ENCODE results near the gene GPR12.
"Not testable (repeated sequence)": the region's sequence is repeated elsewhere in the genome, so short reads cannot be mapped to it uniquely, and the experiment has no call there.

Gene GPR12

GRCh38 chr13:26759249-26759906 is 1.2 kb downstream of the GPR12 start:
- Mint-ChIP-seq H3K27ac (no peak overlapping the region), H3K36me3 (no peaks in the 10 kb centered on the region), H3K9me3 (no peaks in the 10 kb centered on the region), H3K4me3 (peak overlapping the region; percentile 54), H3K4me1 (peaks cover 15% of the 10 kb centered on the region)
- ATAC-seq = no peak
- no peak for DNase-seq (ENCODE audit: low spot score in 2 of 2)

DNA sequence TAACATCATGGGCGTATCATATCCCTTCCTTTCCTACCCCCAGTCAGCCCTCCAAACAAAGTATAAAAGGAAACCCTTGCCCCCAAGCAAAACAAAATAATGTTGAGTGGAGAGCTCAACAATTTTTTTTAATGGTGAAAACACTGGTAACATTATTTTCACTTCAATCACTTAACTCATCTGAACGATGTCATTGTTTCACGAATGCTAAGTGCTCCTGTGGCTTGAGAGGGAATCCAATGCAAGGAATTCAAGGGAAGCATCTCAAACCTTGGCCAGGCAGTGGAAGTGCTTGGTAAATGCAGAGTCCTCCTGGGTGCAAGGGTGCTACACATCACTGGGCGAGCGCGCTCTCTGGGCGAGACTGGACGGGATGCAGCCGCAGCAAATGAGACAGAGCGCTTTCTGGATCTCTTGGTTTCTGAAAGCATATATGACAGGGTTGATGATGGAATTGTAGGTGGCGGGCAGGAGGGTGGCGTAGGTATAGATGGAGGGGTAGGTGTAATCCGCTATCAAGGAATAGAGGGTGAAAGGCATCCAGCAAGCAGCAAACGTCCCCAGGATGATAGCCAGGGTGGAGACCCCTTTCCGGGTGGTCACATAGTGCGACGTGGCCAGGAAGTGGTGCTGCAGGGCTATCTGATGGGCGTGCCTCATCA is 2.0 kb downstream of the GPR12 start:
- H3K27ac Mint-ChIP-seq = no peak overlapping the region
- H3K4me1 Mint-ChIP-seq = peaks cover 15% of the 10 kb centered on the region
- H3K9me3 Mint-ChIP-seq = no peaks in the 10 kb centered on the region
- H3K4me3 Mint-ChIP-seq = peak overlapping the region; percentile 54
- no peaks in the 10 kb centered on the region for H3K36me3 Mint-ChIP-seq
- ATAC-seq = peak; percentile 8
- no peak for DNase-seq (ENCODE audit: low spot score in 2 of 2)

DNA sequence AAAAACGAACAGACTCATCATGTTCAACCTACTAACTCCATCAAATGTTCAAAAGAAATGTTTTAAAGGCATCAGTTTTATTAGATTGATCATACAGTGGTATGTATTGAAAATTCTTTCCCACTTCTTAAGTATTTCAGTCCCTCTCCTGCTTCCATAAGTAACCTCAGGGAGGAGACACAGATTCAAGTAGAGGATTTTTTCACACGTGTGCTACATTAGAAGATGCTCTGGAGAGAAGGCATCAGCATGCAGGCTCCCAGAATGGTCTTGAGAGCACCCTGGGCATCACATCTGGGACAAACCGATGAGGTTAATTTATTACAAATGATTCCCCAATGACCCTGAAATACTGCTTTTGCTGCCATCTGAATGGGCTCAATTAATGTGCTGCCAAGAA is 3.6 kb downstream of the GPR12 start:
- Mint-ChIP-seq H3K27ac (no peak overlapping the region), H3K36me3 (no peaks in the 10 kb centered on the region)

GRCh38 chr13:26752671-26753070 is 7.9 kb downstream of the GPR12 start:
- Mint-ChIP-seq H3K4me3 (no peak overlapping the region), H3K4me1 (no peaks in the 10 kb centered on the region), H3K9me3 (no peaks in the 10 kb centered on the region), H3K27ac (no peak overlapping the region), H3K36me3 (no peaks in the 10 kb centered on the region)
- DNase-seq (ENCODE audit: low spot score in 2 of 2) (no peak), ATAC-seq (no peak)

More for the DNA sequence above, 3.6 kb downstream of the GPR12 start:
- DNase-seq (ENCODE audit: low spot score in 2 of 2) (no peak), ATAC-seq (no peak)
- Mint-ChIP-seq H3K9me3 (no peaks in the 10 kb centered on the region), H3K4me1 (peaks cover 15% of the 10 kb centered on the region), H3K4me3 (no peak overlapping the region)

- H3K27ac Mint-ChIP-seq = no peak overlapping the region
- no peaks in the 10 kb centered on the region for H3K36me3 Mint-ChIP-seq
- no peaks in the 10 kb centered on the region for H3K4me1 Mint-ChIP-seq
- H3K9me3 Mint-ChIP-seq = no peaks in the 10 kb centered on the region
- ATAC-seq (no peak), DNase-seq (ENCODE audit: low spot score in 2 of 2) (no peak)
- no peak overlapping the region for H3K4me3 Mint-ChIP-seq
Observed at GRCh38 chr13:26749905-26750304, 10.7 kb downstream of the GPR12 start.

GRCh38 chr13:26749285-26749684 is 11.3 kb downstream of the GPR12 start:
- Mint-ChIP-seq H3K9me3 (no peaks in the 10 kb centered on the region), H3K4me3 (no peak overlapping the region), H3K27ac (no peak overlapping the region), H3K4me1 (no peaks in the 10 kb centered on the region), H3K36me3 (no peaks in the 10 kb centered on the region)
- DNase-seq (ENCODE audit: low spot score in 2 of 2) = no peak
- ATAC-seq = no peak

DNA sequence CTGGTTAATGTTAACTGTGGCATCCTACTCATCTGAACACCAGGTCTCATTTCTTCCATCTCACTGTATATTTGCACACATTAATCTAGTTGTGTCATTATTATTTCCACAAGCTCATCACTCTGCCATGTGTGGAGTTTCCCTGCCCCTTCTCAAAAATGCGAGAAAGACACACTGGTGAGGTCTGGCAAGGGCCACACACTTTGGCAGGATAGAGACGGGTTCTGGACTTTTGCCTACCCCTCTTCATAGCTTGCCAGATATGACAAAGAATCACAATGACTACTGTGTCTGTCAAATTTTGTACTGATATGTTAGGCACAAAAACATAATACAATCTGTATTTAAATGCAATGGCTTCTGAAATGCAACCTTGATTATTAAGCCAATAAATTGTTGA is 12.9 kb downstream of the GPR12 start:
- Mint-ChIP-seq H3K27ac (no peak overlapping the region), H3K36me3 (no peaks in the 10 kb centered on the region), H3K4me3 (no peak overlapping the region), H3K9me3 (no peaks in the 10 kb centered on the region), H3K4me1 (no peaks in the 10 kb centered on the region)
- no peak for ATAC-seq
- DNase-seq (ENCODE audit: low spot score in 2 of 2) = no peak

DNA sequence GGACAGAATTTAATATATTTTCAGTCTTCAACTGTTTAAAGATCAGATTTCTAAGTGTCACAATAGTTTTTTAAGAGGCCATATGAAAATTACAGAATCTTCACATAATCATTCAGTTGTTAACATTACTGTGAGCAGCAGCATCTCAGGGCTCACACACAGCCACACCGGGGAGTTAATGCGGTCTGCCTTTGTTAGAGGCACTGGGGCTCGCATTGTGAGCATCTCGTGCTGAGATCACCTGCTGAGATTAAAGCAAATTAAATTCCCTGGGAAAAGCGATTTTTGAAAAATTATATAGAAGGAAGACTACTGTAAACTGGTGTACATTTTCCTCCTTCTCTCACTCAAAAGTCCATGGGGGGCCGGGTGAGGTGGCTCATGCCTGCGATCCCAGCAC is 16.6 kb downstream of the GPR12 start:
- DNase-seq (ENCODE audit: low spot score in 2 of 2) (no peak), ATAC-seq (no peak)
- Mint-ChIP-seq H3K36me3 (no peaks in the 10 kb centered on the region), H3K27ac (no peak overlapping the region), H3K4me3 (no peak overlapping the region), H3K4me1 (no peaks in the 10 kb centered on the region), H3K9me3 (no peaks in the 10 kb centered on the region)

GRCh38 chr13:26742691-26743358 is 17.8 kb downstream of the GPR12 start:
- H3K9me3 Mint-ChIP-seq = peaks cover 2% of the 10 kb centered on the region
- no peaks in the 10 kb centered on the region for H3K36me3 Mint-ChIP-seq
- no peak for ATAC-seq
- no peaks in the 10 kb centered on the region for H3K4me1 Mint-ChIP-seq
- no peak overlapping the region for H3K4me3 Mint-ChIP-seq
- H3K27ac Mint-ChIP-seq = no peak overlapping the region
- no peak for DNase-seq (ENCODE audit: low spot score in 2 of 2)

- Mint-ChIP-seq H3K4me1 (no peaks in the 10 kb centered on the region), H3K27ac (no peak overlapping the region), H3K36me3 (no peaks in the 10 kb centered on the region), H3K9me3 (peaks cover 6% of the 10 kb centered on the region), H3K4me3 (no peak overlapping the region)
- no peak for DNase-seq (ENCODE audit: low spot score in 2 of 2)
- no peak for ATAC-seq
Observed at GRCh38 chr13:26735677-26736076, 24.9 kb downstream of the GPR12 start.

GRCh38 chr13:26727633-26728032 is 33.0 kb downstream of the GPR12 start:
- no peaks in the 10 kb centered on the region for H3K9me3 Mint-ChIP-seq
- ATAC-seq (no peak), DNase-seq (ENCODE audit: low spot score in 2 of 2) (no peak)
- no peak overlapping the region for H3K4me3 Mint-ChIP-seq
- no peaks in the 10 kb centered on the region for H3K4me1 Mint-ChIP-seq
- H3K27ac Mint-ChIP-seq = no peak overlapping the region
- no peaks in the 10 kb centered on the region for H3K36me3 Mint-ChIP-seq

DNA sequence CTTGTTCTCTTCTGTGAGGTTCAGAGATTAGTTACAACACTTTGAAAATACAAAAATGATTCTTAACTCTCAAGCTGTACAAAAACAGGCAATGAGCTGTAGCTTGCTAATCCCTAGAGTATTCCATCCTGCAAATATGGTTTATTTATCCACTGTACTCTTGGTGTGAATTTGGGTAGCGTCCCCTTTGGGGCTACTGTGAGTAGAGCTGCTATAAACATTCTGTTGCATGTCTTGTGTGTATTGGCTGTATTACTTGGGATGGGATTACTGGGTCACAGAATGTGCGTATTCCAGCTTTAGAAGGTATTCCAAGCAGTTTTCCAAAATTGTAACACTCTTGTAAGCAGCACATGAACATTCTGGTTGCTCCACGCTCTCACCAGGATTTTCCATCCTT is 33.5 kb downstream of the GPR12 start:
- peaks cover 5% of the 10 kb centered on the region for H3K4me1 Mint-ChIP-seq
- ATAC-seq (no peak), DNase-seq (ENCODE audit: low spot score in 2 of 2) (no peak)
- H3K36me3 Mint-ChIP-seq = no peaks in the 10 kb centered on the region
- no peak overlapping the region for H3K4me3 Mint-ChIP-seq
- no peaks in the 10 kb centered on the region for H3K9me3 Mint-ChIP-seq
- H3K27ac Mint-ChIP-seq = no peak overlapping the region

DNA sequence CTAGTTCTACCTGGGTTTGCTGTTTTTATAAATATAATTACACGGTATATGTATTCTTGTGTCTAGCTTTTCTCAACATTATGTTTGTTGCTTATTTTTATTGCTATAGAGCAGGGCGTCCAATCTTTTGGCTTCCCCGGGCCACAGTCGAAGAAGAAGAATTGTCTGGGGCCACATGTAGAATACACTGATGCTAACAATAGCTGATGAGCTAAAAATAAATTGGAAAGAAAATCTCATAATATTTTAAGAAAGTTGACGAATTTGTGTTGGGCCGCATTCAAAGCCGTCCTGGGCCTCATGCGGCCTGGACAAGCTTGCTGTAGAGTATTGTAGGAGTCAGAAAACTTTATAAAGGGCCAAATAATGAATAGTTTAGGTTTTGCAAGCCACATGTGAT is 33.9 kb downstream of the GPR12 start:
- Mint-ChIP-seq H3K9me3 (no peaks in the 10 kb centered on the region), H3K4me3 (no peak overlapping the region), H3K4me1 (peaks cover 9% of the 10 kb centered on the region), H3K27ac (no peak overlapping the region), H3K36me3 (no peaks in the 10 kb centered on the region)
- no peak for DNase-seq (ENCODE audit: low spot score in 2 of 2)
- ATAC-seq = no peak

DNA sequence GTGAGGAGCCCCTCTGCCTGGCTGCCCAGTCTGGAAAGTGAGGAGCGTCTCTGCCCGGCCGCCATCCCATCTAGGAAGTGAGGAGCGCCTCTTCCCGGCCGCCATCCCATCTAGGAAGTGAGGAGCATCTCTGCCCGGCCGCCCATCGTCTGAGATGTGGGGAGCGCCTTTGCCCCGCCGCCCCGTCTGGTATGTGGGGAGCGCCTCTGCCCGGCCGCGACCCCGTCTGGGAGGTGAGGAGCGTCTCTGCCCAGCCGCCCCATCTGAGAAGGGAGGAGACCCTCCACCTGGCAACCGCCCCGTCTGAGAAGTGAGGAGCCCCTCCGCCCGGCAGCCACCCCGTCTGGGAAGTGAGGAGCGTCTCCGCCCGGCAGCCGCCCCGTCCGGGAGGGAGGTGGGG is 37.0 kb downstream of the GPR12 start:
- not testable (repeated sequence) for H3K4me3 Mint-ChIP-seq, H3K9me3 Mint-ChIP-seq, H3K36me3 Mint-ChIP-seq, ATAC-seq, H3K27ac Mint-ChIP-seq
- peaks cover 28% of the 10 kb centered on the region for H3K4me1 Mint-ChIP-seq
- peak in 1 of 2 donors; percentile 3 for DNase-seq (ENCODE audit: low spot score in 2 of 2)

DNA sequence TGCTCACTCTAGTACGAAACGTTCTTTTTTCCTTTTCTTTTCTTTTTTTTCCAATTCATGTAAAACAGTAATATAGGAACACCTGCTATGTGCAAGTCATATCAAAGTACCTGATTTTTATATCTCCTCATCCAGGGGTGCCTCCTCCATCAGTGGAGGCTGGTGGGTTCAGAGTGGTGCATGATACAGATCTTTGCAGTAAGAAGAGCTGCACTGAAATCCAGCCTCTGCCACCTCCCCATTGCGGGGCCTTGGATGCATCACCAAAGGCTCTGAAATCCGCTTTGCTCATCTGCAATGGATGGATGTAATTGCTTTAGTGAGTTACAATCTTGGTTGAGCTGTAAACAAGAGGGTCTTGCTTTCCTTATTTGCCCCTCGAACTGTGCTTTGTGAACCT is 38.3 kb downstream of the GPR12 start:
- peak overlapping the region; percentile 82 for H3K27ac Mint-ChIP-seq

More for the DNA sequence above, 38.3 kb downstream of the GPR12 start:
- Mint-ChIP-seq H3K4me1 (peaks cover 28% of the 10 kb centered on the region), H3K36me3 (no peaks in the 10 kb centered on the region), H3K4me3 (peak overlapping the region; percentile 75), H3K9me3 (no peaks in the 10 kb centered on the region)
- no peak for ATAC-seq
- DNase-seq (ENCODE audit: low spot score in 2 of 2) = peak in 1 of 2 donors; percentile 33

Data from stimulated activated effector memory CD8-positive, alpha-beta T cell treated with anti-CD3 and anti-CD28 coated beads, Interleukin-12 subunit alpha, Interleukin-12 subunit beta, amount 100 ng/mL, for 72 hours (primary cell).